HG03097 (cell line): Measurements from ENCODE around the gene EWSR1.
"Not testable (repeated sequence)": the region's sequence is repeated elsewhere in the genome, so short reads cannot be mapped to it uniquely, and the experiment has no call there.

Experiments
- ATAC-seq: cut with Tn5 transposase; IDR thresholded peaks from one replicate; pipeline ENCODE4 v1.9.1; 2021; ENCODE audit not compliant: unreplicated experiment, low FRiP score

The EWSR1 gene

GRCh38 chr22:29267858-29268510, at the start of gene EWSR1, which contains the start of gene RHBDD3:
EWSR1 (plus strand) TSS chr22:29268268; CDS start chr22:29268337, 69 bp downstream.
RHBDD3 (minus strand) TSS chr22:29267981; CDS start chr22:29265626, 2,355 bp downstream.
- peak; percentile 67 for ATAC-seq

GRCh38 chr22:29218758-29219408, 49.2 kb upstream of the EWSR1 start:
- ATAC-seq, result no peak

- ATAC-seq, result not testable (repeated sequence)
Measured at GRCh38 chr22:29219409-29219782, 48.7 kb upstream of the EWSR1 start.

- ATAC-seq, result no peak
Measured at GRCh38 chr22:29219881-29220670, 48.0 kb upstream of the EWSR1 start.

GRCh38 chr22:29224121-29224858, 43.8 kb upstream of the EWSR1 start:
- ATAC-seq, result no peak

GRCh38 chr22:29224859-29225410, 43.1 kb upstream of the EWSR1 start:
- no peak for ATAC-seq

GRCh38 chr22:29225422-29226090, 42.5 kb upstream of the EWSR1 start:
- no peak for ATAC-seq

GRCh38 chr22:29226351-29226981, 41.6 kb upstream of the EWSR1 start:
- no peak for ATAC-seq

- ATAC-seq, result no peak
Measured at GRCh38 chr22:29230972-29231875, 36.8 kb upstream of the EWSR1 start.

- ATAC-seq, result no peak
Measured at GRCh38 chr22:29231971-29232959, 35.8 kb upstream of the EWSR1 start.

GRCh38 chr22:29233277-29233877, 34.7 kb upstream of the EWSR1 start:
- ATAC-seq, result no peak

GRCh38 chr22:29240481-29240880, 27.6 kb upstream of the EWSR1 start:
- ATAC-seq, result not testable (repeated sequence)

- no peak for ATAC-seq
Measured at GRCh38 chr22:29243874-29244446, 24.1 kb upstream of the EWSR1 start.

GRCh38 chr22:29244785-29245625, 23.1 kb upstream of the EWSR1 start:
- ATAC-seq, result no peak

GRCh38 chr22:29245626-29246385, 22.3 kb upstream of the EWSR1 start:
- no peak for ATAC-seq
